C4-2B (cell line): ENCODE results near the gene DNAAF1.
"Not testable (repeated sequence)": the region's sequence is repeated elsewhere in the genome, so short reads cannot be mapped to it uniquely, and the experiment has no call there.

ENCODE experiments used
- CTCF ChIP-seq: fragments of 450-650 bp; conservative IDR thresholded peaks from 2 replicates; pipeline ENCODE4 v1.5.1; 2017; ENCODE audit warnings: mild to moderate bottlenecking
- ZFX ChIP-seq: fragments of 450-650 bp; IDR thresholded peaks from 2 replicates; pipeline ENCODE4 v1.6.1; 2017

- not testable (repeated sequence) for TF ChIP-seq CTCF, ZFX
Observed at GRCh38 chr16:84205123-84205522, 60.0 kb downstream of the DNAAF1 start.
